GM12878 (cell line): Measurements from ENCODE around the gene GALNT9. TPM values are rescaled to one million over a fixed set of nuclear protein-coding genes. Genes with fewer than 3 reads are reported as not detected.

Source experiments
- ATAC-seq: fragments of 200-7000 bp; cut with Tn5 transposase; 3 replicates; pipeline ENCODE4 v1.9.1; 2020; ENCODE audit warnings: mild to moderate bottlenecking, moderate library complexity
- BruUV-seq: library from RNA; stranded (reverse); fragments of 400-500 nt; replicated peaks from 2 replicates; lab custom pipeline; 2021; lab: Mats Ljungman, UMichigan
- CTCF ChIA-PET: fragments of 300-600 bp; sonication (Branson Sonifier 250); formaldehyde crosslinking; extraction: SDS; loops from one replicate; lab custom pipeline; 2021; ENCODE audit warnings: inconsistent platforms; lab: Yijun Ruan, JAX
- POLR2A ChIA-PET: fragments of 350-600 bp; formaldehyde crosslinking; extraction: SDS; loops from one replicate; lab custom pipeline; 2021; ENCODE audit warnings: inconsistent platforms; lab: Charles Lee
- RAD21 ChIA-PET: fragments of 300-600 bp; sonication (Branson Sonifier 250); formaldehyde crosslinking; loops from one replicate; lab custom pipeline; 2023; ENCODE audit warnings: antibody characterized with exemption; ENCODE audit not compliant: unreplicated experiment; lab: Charles Lee
- SMC1A ChIA-PET: fragments of 300-600 bp; sonication (Branson Sonifier 250); formaldehyde crosslinking; loops from one replicate; lab custom pipeline; 2023; ENCODE audit not compliant: unreplicated experiment, uncharacterized antibody; lab: Charles Lee
- DNase-seq: peaks from one replicate; pipeline ENCODE4 v3.0.0-alpha.2; 2011; ENCODE audit warnings: low read depth, low spot score
- FAIRE-seq: peaks from 3 replicates; lab custom pipeline; 2011; peaks lifted over from hg19 to GRCh38; lab: Jason Lieb, UNC
- H2AFZ ChIP-seq: 2 replicates; pipeline ENCODE4 v1.6.0; 2011; ENCODE audit warnings: low read depth, low read length, control low read depth; ENCODE audit not compliant: control insufficient read depth
- H3K27ac ChIP-seq: 2 replicates; pipeline ENCODE4 v1.5.1; 2011; ENCODE audit warnings: control low read depth; ENCODE audit not compliant: control insufficient read depth, insufficient read depth
- H3K27me3 ChIP-seq, 2 experiments: replicated peaks in 1 of 2; 2 replicates each; pipeline versions ENCODE4 v1.6.0 to v1.6.1; 2011; ENCODE audit warnings: low read length in 1 of 2; ENCODE audit not compliant: control insufficient read depth in 2 of 2, insufficient read depth in 2 of 2
- H3K36me3 ChIP-seq, 2 experiments: 2 replicates each; pipeline ENCODE4 v1.5.1; 2011; ENCODE audit warnings: low read length in 1 of 2; ENCODE audit not compliant: control insufficient read depth in 2 of 2, insufficient read depth in 2 of 2
- H3K4me1 ChIP-seq: 2 replicates; pipeline ENCODE4 v1.6.1; 2011; ENCODE audit warnings: mild to moderate bottlenecking, low read length, moderate library complexity, mixed read lengths; ENCODE audit not compliant: control insufficient read depth, insufficient read depth
- H3K4me2 ChIP-seq: 2 replicates; pipeline ENCODE4 v1.6.0; 2011; ENCODE audit warnings: control low read depth; ENCODE audit not compliant: control insufficient read depth, insufficient read depth
- H3K4me3 ChIP-seq: fragments of 200-600 bp; sonication (generic); 2 replicates; pipeline ENCODE4 v1.5.1; 2016
- H3K79me2 ChIP-seq: 2 replicates; pipeline ENCODE4 v1.6.0; 2011; ENCODE audit warnings: low read length; ENCODE audit not compliant: control insufficient read depth, insufficient read depth
- H3K9ac ChIP-seq: 2 replicates; pipeline ENCODE4 v1.8.0; 2011; ENCODE audit warnings: low read length, control low read depth, mixed read lengths; ENCODE audit not compliant: control insufficient read depth, insufficient read depth
- H3K9me3 ChIP-seq: replicated peaks from 3 replicates; pipeline ENCODE4 v1.5.1; 2011; ENCODE audit warnings: mild to moderate bottlenecking, low read length; ENCODE audit not compliant: control insufficient read depth, insufficient read depth
- H4K20me1 ChIP-seq: 2 replicates; pipeline ENCODE4 v1.6.0; 2011; ENCODE audit not compliant: control insufficient read depth, insufficient read depth
- CREB1 ChIP-seq: IDR thresholded peaks from 2 replicates; pipeline ENCODE4 v1.6.1; 2012; ENCODE audit warnings: low read depth, mild to moderate bottlenecking, inconsistent platforms
- CREM ChIP-seq: IDR thresholded peaks from 2 replicates; pipeline ENCODE4 v1.6.1; 2014; ENCODE audit warnings: antibody characterized with exemption, low read depth
- EGR1 ChIP-seq, 2 experiments: IDR thresholded peaks; 1 replicate in 1 of 2; 2 replicates in 1 of 2; pipeline ENCODE4 v1.6.1; 2011 to 2012; ENCODE audit warnings: low read depth in 2 of 2, low read length in 2 of 2, borderline replicate concordance in 1 of 2, mild to moderate bottlenecking in 1 of 2, moderate library complexity in 1 of 2
- RAD21 ChIP-seq: IDR thresholded peaks from 2 replicates; pipeline ENCODE4 v1.6.1; 2011; ENCODE audit warnings: mild to moderate bottlenecking, low read depth, low read length, moderate library complexity; ENCODE audit not compliant: insufficient read depth
- SMAD1 ChIP-seq: fragments of 450-650 bp; IDR thresholded peaks from 2 replicates; pipeline ENCODE4 v1.6.1; 2018; ENCODE audit warnings: mild to moderate bottlenecking, low read depth; ENCODE audit not compliant: partially characterized antibody
- ZNF217 ChIP-seq: fragments of 450-650 bp; IDR thresholded peaks from 2 replicates; pipeline ENCODE4 v1.6.1; 2017; ENCODE audit warnings: antibody characterized with exemption, mild to moderate bottlenecking
- WGBS: methylation state at CpG from one replicate; pipeline ENCODE4 v1.1.6; 2016; ENCODE audit warnings: low lambda C conversion rate; ENCODE audit not compliant: insufficient replicate concordance, insufficient coverage; ENCODE audit errors: missing lambda C conversion rate; 5-methylcytosine and 5-hydroxymethylcytosine counted together
- in situ Hi-C: fragments of 300-500 bp; cut with MboI; formaldehyde crosslinking; loops from 9 replicates; pipeline ENCODE4 v1.14.3; 2018; ENCODE audit warnings: mixed read lengths
- intact Hi-C: fragments of 100-400 bp; cut with micrococcal nuclease; formaldehyde crosslinking; loops from one replicate; pipeline ENCODE4 v1.14.2; 2022; ENCODE audit not compliant: unreplicated experiment
- polyA plus RNA-seq, 11 experiments: library from polyadenylated mRNA; depleted of rRNA in 4 of 11; unstranded in 6 of 11; stranded (reverse) in 5 of 11; fragments of >200 nt; fragmentation: Nextera tagmentation in 4 of 11; fragmentation: Illumina TruSeq in 1 of 11; extraction: Ambion mirVana in 4 of 11; extraction: Trizol in 1 of 11; gene quantifications; 1 replicate in 1 of 11; 2 replicates in 10 of 11; pipeline versions ENCODE4 v1.2.1 to v1.2.3, GENCODE V29; 2011 to 2016; ENCODE audit warnings: inconsistent platforms in 2 of 11, missing spikeins in 2 of 11, low read depth in 1 of 11
- total RNA-seq, 4 experiments: library from RNA; depleted of rRNA in 3 of 4; stranded (reverse); fragments of >200 nt in 3 of 4; fragmentation: Illumina TruSeq in 1 of 4; extraction: Trizol in 1 of 4; gene quantifications; 2 replicates each; pipeline versions ENCODE4 v1.2.1 to v1.2.3, GENCODE V29; 2013 to 2021

The GALNT9 gene
- total and polyA plus RNA-seq, 10 of the 15 experiments (the other 5 are each of a cell fraction or from before 2014, with no cell fraction given): 0.04 TPM; not detected in 9

DNA sequence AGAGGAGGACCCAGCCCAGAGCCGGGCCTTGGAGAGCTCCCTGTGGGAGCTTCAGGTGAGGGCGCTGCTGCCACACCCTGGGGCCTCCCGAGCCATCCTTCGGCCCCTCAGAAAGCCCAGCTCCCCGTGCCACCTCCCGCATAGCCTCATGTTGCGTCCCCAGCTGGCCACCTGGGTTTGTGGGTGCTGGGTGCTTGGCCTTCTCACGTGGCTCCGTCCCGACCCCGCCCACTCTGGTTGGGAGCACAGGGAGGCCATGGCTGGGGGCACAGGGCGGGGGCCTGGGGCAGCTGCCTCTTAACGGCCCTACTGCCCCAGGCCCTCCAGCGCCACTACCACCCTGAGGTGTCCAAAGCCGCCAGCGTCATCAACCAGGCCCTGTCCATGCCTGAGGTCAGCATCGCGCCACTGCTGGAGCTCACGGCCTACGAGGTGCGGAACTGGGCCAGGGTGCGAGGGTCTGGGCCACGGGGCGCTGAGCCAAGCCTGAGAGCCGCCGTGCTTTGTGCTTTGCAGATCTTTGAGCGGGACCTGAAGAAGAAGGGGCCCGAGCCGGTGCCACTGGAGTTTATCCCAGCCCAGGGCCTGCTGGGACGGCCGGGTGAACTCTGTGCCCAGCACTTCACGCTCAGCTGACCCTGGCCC lies 177.5 kb downstream of the GALNT9 start:
- H3K27me3 ChIP-seq: no peaks in the 10 kb centered on the region
- no peak overlapping the region for H3K9ac ChIP-seq
- H2AFZ ChIP-seq: no peak overlapping the region
- no peak for TF ChIP-seq EGR1 (IDR thresholded peaks at IDR 0.05; ENCODE audit: borderline replicate concordance in 1 of 2, low read depth in 2 of 2, low read length in 2 of 2)
- no peak for TF ChIP-seq CREM
- no peak for TF ChIP-seq RAD21
- TF ChIP-seq CREB1: no peak
- no peak for TF ChIP-seq ZNF217
- no peak for TF ChIP-seq SMAD1
- no peaks in the 10 kb centered on the region; the same call in 1 of the 2 replicates for H3K79me2 ChIP-seq
- no peak for ATAC-seq
- ChIA-PET CTCF (no interaction called here), POLR2A (interaction anchor here (0.6 kb wide), 1 partner anchor 139 kb away, joined by 5 read pairs; no protein-coding TSS in a partner anchor), SMC1A (no interaction called here), RAD21 (interaction anchor here (1.1 kb wide), 1 partner anchor 262 kb away, joined by 3 read pairs; no protein-coding TSS in a partner anchor)
- WGBS: 95% methylated on average over 30 of the region's 32 CpGs
- H3K36me3 ChIP-seq: peaks cover 3 to 10% of the 10 kb centered on the region in 2 experiments; a peak in 3 of 4 replicates
- no peak overlapping the region for H3K4me2 ChIP-seq
- in situ Hi-C loops (no loop called here), intact Hi-C loops (loop anchor here (5.0 kb wide), 1 partner anchor 410 kb away; no protein-coding TSS in a partner anchor)
- no peak for FAIRE-seq
- no peak overlapping the region for H3K27ac ChIP-seq
- DNase-seq: no peak
- BruUV-seq: no TSS peak
- peaks cover 3% of the 10 kb centered on the region; the same call in 2 of the 3 replicates for H3K9me3 ChIP-seq
- H3K4me3 ChIP-seq: no peak overlapping the region
- peaks cover 3% of the 10 kb centered on the region; the same call in 1 of the 2 replicates for H4K20me1 ChIP-seq
- no peaks in the 10 kb centered on the region for H3K4me1 ChIP-seq
